SK-N-MC (cell line): ENCODE data around the gene CST3.
"Not testable (repeated sequence)": the region's sequence is repeated elsewhere in the genome, so short reads cannot be mapped to it uniquely, and the experiment has no call there.

Source experiments
- EZH2 ChIP-seq: fragments of 200-600 bp; sonication (generic); IDR thresholded peaks from one replicate; pipeline ENCODE4 v1.6.1; 2017; ENCODE audit warnings: antibody characterized with exemption
- FOXP2 ChIP-seq: optimal IDR thresholded peaks from 2 replicates; pipeline ENCODE3; 2011; ENCODE audit warnings: mild to moderate bottlenecking, moderate library complexity; ENCODE audit not compliant: insufficient read depth; ENCODE audit errors: extremely low read length, control extremely low read depth

DNA sequence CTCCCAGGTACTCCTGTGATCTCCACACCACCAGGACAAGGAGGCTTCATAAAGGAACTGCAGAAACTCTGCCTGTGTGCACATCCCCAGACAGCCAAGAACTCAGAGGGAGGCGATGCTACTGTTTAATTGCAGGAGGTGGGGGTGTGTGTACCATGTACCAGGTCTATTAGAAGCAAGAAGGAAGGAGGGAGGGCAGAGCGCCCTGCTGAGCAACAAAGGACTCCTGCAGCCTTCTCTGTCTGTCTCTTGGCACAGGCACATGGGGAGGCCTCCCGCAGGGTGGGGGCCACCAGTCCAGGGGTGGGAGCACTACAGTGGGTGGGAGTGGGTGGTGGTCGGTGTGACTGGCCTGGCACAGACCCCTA is 47.8 kb upstream of the CST3 start:
- TF ChIP-seq EZH2, FOXP2: not testable (repeated sequence)
